Calu3 (cell line): Measurements from ENCODE around the gene CYSTM1. TPM values are rescaled to one million over a fixed set of nuclear protein-coding genes. Genes with fewer than 3 reads are reported as not detected.
"Not testable (repeated sequence)": the region's sequence is repeated elsewhere in the genome, so short reads cannot be mapped to it uniquely, and the experiment has no call there.

Experiments
- BruUV-seq: library from RNA; stranded (reverse); fragments of 400-500 nt; replicated peaks from 2 replicates; lab custom pipeline; 2021; lab: Mats Ljungman, UMichigan
- CTCF ChIA-PET: fragments of 300-600 bp; sonication (Branson Sonifier 250); formaldehyde crosslinking; loops from one replicate; lab custom pipeline; 2022; ENCODE audit warnings: antibody characterized with exemption; lab: Charles Lee
- DNase-seq: peaks from one replicate; pipeline ENCODE4 v3.0.0; 2022
- H3K27ac Mint-ChIP-seq: one replicate; pipeline ENCODE4 v1.8.0; 2022; ENCODE audit warnings: mixed read lengths; ENCODE audit not compliant: unreplicated experiment
- H3K27me3 Mint-ChIP-seq: one replicate; pipeline ENCODE4 v1.8.0; 2022; ENCODE audit warnings: mixed read lengths; ENCODE audit not compliant: unreplicated experiment
- H3K36me3 Mint-ChIP-seq: one replicate; pipeline ENCODE4 v1.8.0; 2022; ENCODE audit warnings: mild to moderate bottlenecking, moderate library complexity, mixed read lengths; ENCODE audit not compliant: insufficient read depth, unreplicated experiment
- H3K4me1 Mint-ChIP-seq: one replicate; pipeline ENCODE4 v1.8.0; 2022; ENCODE audit warnings: mild to moderate bottlenecking, low read depth, mixed read lengths; ENCODE audit not compliant: unreplicated experiment
- H3K4me3 Mint-ChIP-seq: one replicate; pipeline ENCODE4 v1.8.0; 2022; ENCODE audit warnings: mild to moderate bottlenecking, low read depth, moderate library complexity, mixed read lengths; ENCODE audit not compliant: unreplicated experiment
- H3K9me3 Mint-ChIP-seq: one replicate; pipeline ENCODE4 v1.8.0; 2022; ENCODE audit warnings: low read depth, mixed read lengths; ENCODE audit not compliant: unreplicated experiment
- CTCF ChIP-seq: fragments of 200-600 bp; IDR thresholded peaks from one replicate; pipeline ENCODE4 v1.8.0; 2022; ENCODE audit warnings: antibody characterized with exemption; ENCODE audit not compliant: unreplicated experiment
- intact Hi-C: fragments of 100-400 bp; cut with micrococcal nuclease; formaldehyde crosslinking; loops from one replicate; pipeline ENCODE4 v1.10.0; 2022; ENCODE audit not compliant: unreplicated experiment
- total RNA-seq: library from RNA; stranded (reverse); gene quantifications from 2 replicates; pipeline ENCODE4 v1.2.3, GENCODE V29; 2022

The CYSTM1 gene
- total RNA-seq, 1 experiment from 2014 or later = 198 TPM

- H3K36me3 Mint-ChIP-seq = peaks cover 6% of the 10 kb centered on the region
- no peak overlapping the region for H3K4me3 Mint-ChIP-seq
- no peaks in the 10 kb centered on the region for H3K27me3 Mint-ChIP-seq
- peaks cover 8% of the 10 kb centered on the region for H3K4me1 Mint-ChIP-seq
- CTCF ChIA-PET = interaction anchor here (2.3 kb wide), 1 partner anchor 78 kb away, joined by 4 read pairs; no protein-coding TSS in a partner anchor
- no TSS peak for BruUV-seq
- no peaks in the 10 kb centered on the region for H3K9me3 Mint-ChIP-seq
- no peak overlapping the region for H3K27ac Mint-ChIP-seq
- intact Hi-C loops = no loop called here
- no peak for DNase-seq
- no peak for TF ChIP-seq CTCF
Measured at GRCh38 chr5:140153905-140154304, 21.1 kb upstream of the CYSTM1 start.

GRCh38 chr5:140154710-140155381, 20.1 kb upstream of the CYSTM1 start:
- DNase-seq, BruUV-seq, H3K27ac Mint-ChIP-seq, H3K9me3 Mint-ChIP-seq, H3K4me3 Mint-ChIP-seq, H3K27me3 Mint-ChIP-seq, intact Hi-C loops, H3K36me3 Mint-ChIP-seq, H3K4me1 Mint-ChIP-seq: not testable (repeated sequence)
- CTCF ChIA-PET = interaction anchor here (0.6 to 2.3 kb wide), 3 partner anchors 9 to 165 kb away, joined by 3 to 5 read pairs (median 4); no protein-coding TSS in a partner anchor

GRCh38 chr5:140157032-140157781, 17.8 kb upstream of the CYSTM1 start:
- H3K9me3 Mint-ChIP-seq = no peaks in the 10 kb centered on the region
- intact Hi-C loops = loop anchor here (1.0 to 2.0 kb wide), 2 partner anchors 82 to 370 kb away; no protein-coding TSS in a partner anchor
- peak overlapping the region; percentile 64 for H3K4me3 Mint-ChIP-seq
- peak overlapping the region; percentile 59 for H3K27ac Mint-ChIP-seq
- CTCF ChIA-PET = interaction anchor here (0.8 to 1.7 kb wide), 3 partner anchors 11 to 286 kb away, joined by 3 to 7 read pairs (median 4); no protein-coding TSS in a partner anchor
- H3K36me3 Mint-ChIP-seq = peaks cover 6% of the 10 kb centered on the region
- H3K27me3 Mint-ChIP-seq = no peaks in the 10 kb centered on the region
- DNase-seq = peak; percentile 94
- H3K4me1 Mint-ChIP-seq = peaks cover 4% of the 10 kb centered on the region
- BruUV-seq = no TSS peak
- TF ChIP-seq CTCF = peak; percentile 92

- no peak overlapping the region for H3K4me3 Mint-ChIP-seq
- H3K27me3 Mint-ChIP-seq = no peaks in the 10 kb centered on the region
- no peaks in the 10 kb centered on the region for H3K9me3 Mint-ChIP-seq
- TF ChIP-seq CTCF = no peak
- H3K4me1 Mint-ChIP-seq = peaks cover 24% of the 10 kb centered on the region
- no peak for DNase-seq
- no TSS peak for BruUV-seq
- H3K27ac Mint-ChIP-seq = no peak overlapping the region
- intact Hi-C loops = no loop called here
- peaks cover 6% of the 10 kb centered on the region for H3K36me3 Mint-ChIP-seq
- CTCF ChIA-PET = interaction anchor here (1.3 kb wide), 1 partner anchor 52 kb away, joined by 3 read pairs; no protein-coding TSS in a partner anchor
Measured at GRCh38 chr5:140159014-140159927, 15.7 kb upstream of the CYSTM1 start.
